Upper lobe of left lung (tissue), 6 donors: ENCODE data around the gene ATP6V0A1. TPM values are rescaled to one million over a fixed set of nuclear protein-coding genes. Genes with fewer than 3 reads are reported as not detected.

Experiments
- ATAC-seq, 2 donors: fragments of 200-7000 bp; cut with Tn5 transposase; one replicate each; pipeline ENCODE4 v1.9.1; 2022; ENCODE audit warnings: mild to moderate bottlenecking in 2 of 2, moderate library complexity in 2 of 2; ENCODE audit not compliant: low FRiP score in 2 of 2
- DNase-seq, 2 donors: peaks; one replicate each; pipeline ENCODE4 v3.0.0-alpha.2; 2019 to 2020
- H3K27ac ChIP-seq, 4 donors: fragments of 200-600 bp; sonication (generic); one replicate each; pipeline ENCODE4 v1.5.1; 2016 to 2019
- H3K27me3 ChIP-seq, 4 donors: fragments of 200-600 bp; sonication (generic); one replicate each; pipeline ENCODE4 v1.5.1; 2017 to 2019
- H3K36me3 ChIP-seq, 4 donors: fragments of 200-600 bp; sonication (generic); one replicate each; pipeline ENCODE4 v1.5.1; 2016 to 2019
- H3K4me1 ChIP-seq, 4 donors: fragments of 200-600 bp; sonication (generic); one replicate each; pipeline ENCODE4 v1.5.1; 2018 to 2019
- H3K4me3 ChIP-seq, 4 donors: fragments of 200-600 bp; sonication (generic); one replicate each; pipeline ENCODE4 v1.5.1; 2017 to 2019; ENCODE audit warnings: mild to moderate bottlenecking in 2 of 4, moderate library complexity in 1 of 4
- H3K9me3 ChIP-seq, 4 donors: fragments of 200-600 bp; sonication (generic); one replicate each; pipeline ENCODE4 v1.5.1; 2018 to 2019
- CTCF ChIP-seq, 6 experiments: fragments of 450-650 bp in 4 of 6; fragments of 200-600 bp in 2 of 6; sonication (generic) in 2 of 6; IDR thresholded peaks; one replicate each; pipeline ENCODE4 v1.5.1; 2016 to 2019; ENCODE audit warnings: antibody characterized with exemption in 6 of 6
- EP300 ChIP-seq, 4 donors: sonication (generic); formaldehyde crosslinking; IDR thresholded peaks; one replicate each; pipeline ENCODE4 v1.5.1; 2017; ENCODE audit warnings: antibody characterized with exemption in 4 of 4, control low read depth in 2 of 4
- POLR2A ChIP-seq, 4 donors: fragments of 450-650 bp; IDR thresholded peaks; one replicate each; pipeline ENCODE4 v1.5.1; 2016 to 2017; ENCODE audit warnings: antibody characterized with exemption in 4 of 4, mild to moderate bottlenecking in 2 of 4
- POLR2AphosphoS5 ChIP-seq, 2 donors: sonication (generic); formaldehyde crosslinking; IDR thresholded peaks; one replicate each; pipeline ENCODE4 v1.5.1; 2017; ENCODE audit warnings: antibody characterized with exemption in 2 of 2
- WGBS, 2 donors: methylation state at CpG; one replicate each; pipeline ENCODE4 v1.1.5; 2017 to 2018; 5-methylcytosine and 5-hydroxymethylcytosine counted together
- total RNA-seq, 6 donors: library from RNA; depleted of rRNA in 4 of 6; stranded (reverse); fragments of >200 nt in 4 of 6; gene quantifications; one replicate each; pipeline versions ENCODE4 v1.1.0 to v1.2.1, GENCODE V29; 2016 to 2021
- donor health status: DM: no; HTN: no; CAD: no; lungs with moderate emphysema.
- donor health status: DM: no; HTN: yes; CAD: no; lungs with severe emphysema.

ATP6V0A1 gene
- total RNA-seq, 6 donors from 2014 or later: 68.3 to 212 (median 118) TPM

- TF ChIP-seq POLR2AphosphoS5 (IDR thresholded peaks at IDR 0.05) (no peak), EP300 (IDR thresholded peaks at IDR 0.05) (no peak), CTCF (IDR thresholded peaks at IDR 0.05) (no peak), POLR2A (IDR thresholded peaks at IDR 0.05) (no peak)
- H3K27ac ChIP-seq: no peak overlapping the region
- H3K9me3 ChIP-seq: no peaks in the 10 kb centered on the region
- ATAC-seq (no peak), DNase-seq (no peak)
- no peak overlapping the region for H3K4me3 ChIP-seq
- H3K27me3 ChIP-seq: no peaks in the 10 kb centered on the region
- peaks cover 3 to 7% (median 4%) of the 10 kb centered on the region in 4 donors for H3K4me1 ChIP-seq
- H3K36me3 ChIP-seq: peaks cover 14 to 87% (median 46%) of the 10 kb centered on the region in 4 donors
- WGBS, 2 donors: 94 to 99% methylated on average over 4 of the region's 4 CpGs
Measured at GRCh38 chr17:42507671-42508070, 49.0 kb downstream of the ATP6V0A1 start.

- H3K4me3 ChIP-seq: no peak overlapping the region
- no peaks in the 10 kb centered on the region for H3K27me3 ChIP-seq
- no peak for ATAC-seq
- peaks cover 4 to 9% (median 7%) of the 10 kb centered on the region in 4 donors for H3K4me1 ChIP-seq
- peaks cover 8 to 78% (median 40%) of the 10 kb centered on the region in 4 donors for H3K36me3 ChIP-seq
- TF ChIP-seq EP300 (IDR thresholded peaks at IDR 0.05) (no peak), POLR2A (IDR thresholded peaks at IDR 0.05) (no peak), CTCF (IDR thresholded peaks at IDR 0.05) (no peak), POLR2AphosphoS5 (IDR thresholded peaks at IDR 0.05) (no peak)
- no peaks in the 10 kb centered on the region for H3K9me3 ChIP-seq
- no peak for DNase-seq
- WGBS, 2 donors: 71% methylated on average over 12 of the region's 12 CpGs
- no peak overlapping the region for H3K27ac ChIP-seq
Measured at GRCh38 chr17:42508426-42509165, 49.9 kb downstream of the ATP6V0A1 start.

GRCh38 chr17:42509409-42509808 lies 50.7 kb downstream of the ATP6V0A1 start:
- Histone ChIP-seq H3K4me3 (no peak overlapping the region), H3K27me3 (no peaks in the 10 kb centered on the region), H3K9me3 (no peaks in the 10 kb centered on the region), H3K4me1 (peaks cover 4 to 12% (median 7%) of the 10 kb centered on the region in 4 donors), H3K36me3 (peaks cover 12 to 78% (median 43%) of the 10 kb centered on the region in 4 donors), H3K27ac (no peak overlapping the region)
- ATAC-seq: no peak
- DNase-seq: no peak
- WGBS, 2 donors: 82 to 89% methylated on average over 5 of the region's 5 CpGs
- TF ChIP-seq EP300 (IDR thresholded peaks at IDR 0.05) (no peak), POLR2A (IDR thresholded peaks at IDR 0.05) (no peak), POLR2AphosphoS5 (IDR thresholded peaks at IDR 0.05) (no peak), CTCF (IDR thresholded peaks at IDR 0.05) (no peak)

GRCh38 chr17:42509841-42510240 lies 51.2 kb downstream of the ATP6V0A1 start:
- Histone ChIP-seq H3K9me3 (no peaks in the 10 kb centered on the region), H3K36me3 (peaks cover 13 to 78% (median 43%) of the 10 kb centered on the region in 4 donors), H3K4me3 (no peak overlapping the region), H3K27ac (no peak overlapping the region), H3K4me1 (peaks cover 4 to 12% (median 7%) of the 10 kb centered on the region in 4 donors), H3K27me3 (no peaks in the 10 kb centered on the region)
- ATAC-seq: no peak
- DNase-seq: no peak
- 79 to 94% methylated on average over 2 of the region's 2 CpGs for whole genome bisulfite sequencing, 2 donors
- no peak for TF ChIP-seq POLR2AphosphoS5 (IDR thresholded peaks at IDR 0.05)
- no peak for TF ChIP-seq EP300 (IDR thresholded peaks at IDR 0.05)
- TF ChIP-seq POLR2A (IDR thresholded peaks at IDR 0.05): no peak
- TF ChIP-seq CTCF (IDR thresholded peaks at IDR 0.05): no peak
